HG03442 (cell line): ENCODE data around the gene ALOX15B.
"Not testable (repeated sequence)": the region's sequence is repeated elsewhere in the genome, so short reads cannot be mapped to it uniquely, and the experiment has no call there.

Source experiments
- ATAC-seq: cut with Tn5 transposase; IDR thresholded peaks from one replicate; pipeline ENCODE4 v1.9.1; 2021; ENCODE audit warnings: mild to moderate bottlenecking, moderate library complexity; ENCODE audit not compliant: unreplicated experiment

Gene ALOX15B

GRCh38 chr17:8060274-8060673 lies 21.4 kb downstream of the ALOX15B start:
- ATAC-seq: no peak

GRCh38 chr17:8061851-8062250 lies 23.0 kb downstream of the ALOX15B start:
- ATAC-seq: not testable (repeated sequence)

- no peak for ATAC-seq
Observed at GRCh38 chr17:8062435-8062806, 23.6 kb downstream of the ALOX15B start.

GRCh38 chr17:8062807-8063483 lies 24.1 kb downstream of the ALOX15B start:
- no peak for ATAC-seq

GRCh38 chr17:8063761-8064534 lies 25.1 kb downstream of the ALOX15B start:
- ATAC-seq: no peak

- ATAC-seq: no peak
Observed at GRCh38 chr17:8064561-8065019, 25.7 kb downstream of the ALOX15B start.

GRCh38 chr17:8066841-8067775 lies 28.2 kb downstream of the ALOX15B start:
- no peak for ATAC-seq

GRCh38 chr17:8067806-8068205 lies 28.9 kb downstream of the ALOX15B start:
- ATAC-seq: no peak

- no peak for ATAC-seq
Observed at GRCh38 chr17:8068736-8069586, 30.1 kb downstream of the ALOX15B start.

GRCh38 chr17:8069587-8069860 lies 30.7 kb downstream of the ALOX15B start:
- ATAC-seq: no peak

- no peak for ATAC-seq
Observed at GRCh38 chr17:8071496-8071895, 32.6 kb downstream of the ALOX15B start.

GRCh38 chr17:8072341-8072728 lies 33.5 kb downstream of the ALOX15B start:
- ATAC-seq: no peak

- no peak for ATAC-seq
Observed at GRCh38 chr17:8072729-8073461, 34.0 kb downstream of the ALOX15B start.

- no peak for ATAC-seq
Observed at GRCh38 chr17:8073627-8074484, 35.0 kb downstream of the ALOX15B start.

- ATAC-seq: no peak
Observed at GRCh38 chr17:8074554-8074953, 35.7 kb downstream of the ALOX15B start.

GRCh38 chr17:8075081-8075480 lies 36.2 kb downstream of the ALOX15B start:
- no peak for ATAC-seq

GRCh38 chr17:8075574-8076342 lies 36.9 kb downstream of the ALOX15B start:
- no peak for ATAC-seq
